NCI-H2227 (cell line): Measurements from ENCODE around the gene OPA3.

ENCODE experiments used
- DNase-seq: peaks from one replicate; lab custom pipeline; 2025; ENCODE audit not compliant: unreplicated experiment; lab: John Stamatoyannopoulos, UW

The OPA3 gene

GRCh38 chr19:45484273-45484945 is 100.2 kb downstream of the OPA3 start:
- DNase-seq = no peak

- DNase-seq = no peak
Observed at GRCh38 chr19:45483033-45483432, 101.6 kb downstream of the OPA3 start.

- DNase-seq = peak; percentile 87
Observed at GRCh38 chr19:45478454-45479238, 106.0 kb downstream of the OPA3 start.

- DNase-seq = no peak
Observed at GRCh38 chr19:45477713-45478453, 106.7 kb downstream of the OPA3 start.
